Upper lobe of left lung (tissue), 6 donors: Measurements from ENCODE around the gene ITFG2. TPM values are rescaled to one million over a fixed set of nuclear protein-coding genes. Genes with fewer than 3 reads are reported as not detected.
A peak's percentile ranks its signal among the peaks of the same experiment; 100 is the strongest.

Source experiments
- ATAC-seq, 2 donors: fragments of 200-7000 bp; cut with Tn5 transposase; one replicate each; pipeline ENCODE4 v1.9.1; 2022; ENCODE audit warnings: mild to moderate bottlenecking in 2 of 2, moderate library complexity in 2 of 2; ENCODE audit not compliant: low FRiP score in 2 of 2
- DNase-seq, 2 donors: peaks; one replicate each; pipeline ENCODE4 v3.0.0-alpha.2; 2019 to 2020
- H3K27ac ChIP-seq, 4 donors: fragments of 200-600 bp; sonication (generic); one replicate each; pipeline ENCODE4 v1.5.1; 2016 to 2019
- H3K27me3 ChIP-seq, 4 donors: fragments of 200-600 bp; sonication (generic); one replicate each; pipeline ENCODE4 v1.5.1; 2017 to 2019
- H3K36me3 ChIP-seq, 4 donors: fragments of 200-600 bp; sonication (generic); one replicate each; pipeline ENCODE4 v1.5.1; 2016 to 2019
- H3K4me1 ChIP-seq, 4 donors: fragments of 200-600 bp; sonication (generic); one replicate each; pipeline ENCODE4 v1.5.1; 2018 to 2019
- H3K4me3 ChIP-seq, 4 donors: fragments of 200-600 bp; sonication (generic); one replicate each; pipeline ENCODE4 v1.5.1; 2017 to 2019; ENCODE audit warnings: mild to moderate bottlenecking in 2 of 4, moderate library complexity in 1 of 4
- H3K9me3 ChIP-seq, 4 donors: fragments of 200-600 bp; sonication (generic); one replicate each; pipeline ENCODE4 v1.5.1; 2018 to 2019
- EP300 ChIP-seq, 4 donors: sonication (generic); formaldehyde crosslinking; IDR thresholded peaks; one replicate each; pipeline ENCODE4 v1.5.1; 2017; ENCODE audit warnings: antibody characterized with exemption in 4 of 4, control low read depth in 2 of 4
- POLR2A ChIP-seq, 4 donors: fragments of 450-650 bp; IDR thresholded peaks; one replicate each; pipeline ENCODE4 v1.5.1; 2016 to 2017; ENCODE audit warnings: antibody characterized with exemption in 4 of 4, mild to moderate bottlenecking in 2 of 4
- POLR2AphosphoS5 ChIP-seq, 2 donors: sonication (generic); formaldehyde crosslinking; IDR thresholded peaks; one replicate each; pipeline ENCODE4 v1.5.1; 2017; ENCODE audit warnings: antibody characterized with exemption in 2 of 2
- WGBS, 2 donors: methylation state at CpG; one replicate each; pipeline ENCODE4 v1.1.5; 2017 to 2018; 5-methylcytosine and 5-hydroxymethylcytosine counted together
- total RNA-seq, 6 donors: library from RNA; depleted of rRNA in 4 of 6; stranded (reverse); fragments of >200 nt in 4 of 6; gene quantifications; one replicate each; pipeline versions ENCODE4 v1.1.0 to v1.2.1, GENCODE V29; 2016 to 2021
- TF ChIP-seq, protein P1 (sequence below), 6 experiments: fragments of 450-650 bp in 4 of 6; fragments of 200-600 bp in 2 of 6; sonication (generic) in 2 of 6; IDR thresholded peaks; one replicate each; pipeline ENCODE4 v1.5.1; 2016 to 2019; ENCODE audit warnings: antibody characterized with exemption in 6 of 6
- donor health status: DM: no; HTN: no; CAD: no; lungs with moderate emphysema.
- donor health status: DM: no; HTN: yes; CAD: no; lungs with severe emphysema.

ITFG2 gene
- total RNA-seq, 6 donors from 2014 or later = 34.0 to 388 (median 41.0) TPM

DNA sequence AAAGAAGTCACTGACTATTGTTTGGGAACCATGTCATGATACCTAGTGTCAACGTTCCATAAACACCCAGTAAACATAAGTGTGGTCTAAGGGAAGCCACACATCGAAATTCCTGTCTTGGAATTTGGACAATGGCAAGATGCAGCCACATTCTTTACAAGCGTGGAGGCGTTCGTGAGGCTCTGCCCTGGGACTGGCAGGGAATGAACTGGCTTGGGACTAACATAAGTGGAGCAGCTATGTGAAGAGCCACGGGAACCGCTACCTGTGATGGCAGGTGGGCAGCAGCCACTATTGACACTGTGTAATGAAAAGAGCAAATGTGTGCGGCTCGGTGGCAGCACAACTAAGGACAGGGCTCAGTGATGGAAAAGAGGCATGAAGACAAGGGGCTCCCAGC is 32.3 kb downstream of the ITFG2 start:
- Histone ChIP-seq H3K9me3 (no peaks in the 10 kb centered on the region), H3K4me1 (no peaks in the 10 kb centered on the region), H3K27me3 (no peaks in the 10 kb centered on the region), H3K27ac (no peak overlapping the region), H3K36me3 (peaks cover 0 to 22% (median 2%) of the 10 kb centered on the region in 4 donors), H3K4me3 (no peak overlapping the region)
- WGBS, 2 donors = 76 to 84% methylated on average over 9 of the region's 9 CpGs
- TF ChIP-seq POLR2A (IDR thresholded peaks at IDR 0.05) = no peak
- no peak for DNase-seq
- ATAC-seq = no peak

DNA sequence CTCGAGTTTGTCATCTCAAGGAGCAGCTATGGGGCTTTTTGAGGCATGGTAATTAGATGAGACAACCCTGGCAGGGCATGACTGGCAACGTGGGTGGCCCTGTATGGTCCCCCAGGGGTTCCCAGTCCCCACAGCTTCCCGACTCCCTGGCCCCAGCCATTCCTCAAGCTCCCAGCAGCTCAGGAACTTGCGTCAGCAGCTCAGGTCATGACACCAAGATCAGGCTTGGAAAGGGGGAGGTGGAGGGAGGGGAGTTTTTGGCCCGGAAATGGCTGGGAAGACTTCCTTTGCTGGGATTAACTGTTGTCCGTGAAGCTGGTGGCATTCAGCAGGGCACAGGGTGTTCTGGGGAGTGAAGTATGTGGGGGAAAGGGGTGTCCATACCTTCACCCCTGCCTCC is 32.8 kb downstream of the ITFG2 start:
- Histone ChIP-seq H3K36me3 (peaks cover 0 to 22% (median 2%) of the 10 kb centered on the region in 4 donors), H3K4me3 (no peak overlapping the region), H3K27ac (no peak overlapping the region), H3K27me3 (no peaks in the 10 kb centered on the region), H3K4me1 (no peaks in the 10 kb centered on the region), H3K9me3 (no peaks in the 10 kb centered on the region)
- 51% methylated on average over 6 of the region's 6 CpGs for WGBS, 2 donors
- peak in 1 of 2 donors; percentile 21 for ATAC-seq
- DNase-seq = no peak
- TF ChIP-seq, protein P1, sequence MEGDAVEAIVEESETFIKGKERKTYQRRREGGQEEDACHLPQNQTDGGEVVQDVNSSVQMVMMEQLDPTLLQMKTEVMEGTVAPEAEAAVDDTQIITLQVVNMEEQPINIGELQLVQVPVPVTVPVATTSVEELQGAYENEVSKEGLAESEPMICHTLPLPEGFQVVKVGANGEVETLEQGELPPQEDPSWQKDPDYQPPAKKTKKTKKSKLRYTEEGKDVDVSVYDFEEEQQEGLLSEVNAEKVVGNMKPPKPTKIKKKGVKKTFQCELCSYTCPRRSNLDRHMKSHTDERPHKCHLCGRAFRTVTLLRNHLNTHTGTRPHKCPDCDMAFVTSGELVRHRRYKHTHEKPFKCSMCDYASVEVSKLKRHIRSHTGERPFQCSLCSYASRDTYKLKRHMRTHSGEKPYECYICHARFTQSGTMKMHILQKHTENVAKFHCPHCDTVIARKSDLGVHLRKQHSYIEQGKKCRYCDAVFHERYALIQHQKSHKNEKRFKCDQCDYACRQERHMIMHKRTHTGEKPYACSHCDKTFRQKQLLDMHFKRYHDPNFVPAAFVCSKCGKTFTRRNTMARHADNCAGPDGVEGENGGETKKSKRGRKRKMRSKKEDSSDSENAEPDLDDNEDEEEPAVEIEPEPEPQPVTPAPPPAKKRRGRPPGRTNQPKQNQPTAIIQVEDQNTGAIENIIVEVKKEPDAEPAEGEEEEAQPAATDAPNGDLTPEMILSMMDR (IDR thresholded peaks at IDR 0.05) = no peak
- TF ChIP-seq POLR2AphosphoS5 (IDR thresholded peaks at IDR 0.05) (no peak), EP300 (IDR thresholded peaks at IDR 0.05) (no peak), POLR2A (IDR thresholded peaks at IDR 0.05) (no peak)

DNA sequence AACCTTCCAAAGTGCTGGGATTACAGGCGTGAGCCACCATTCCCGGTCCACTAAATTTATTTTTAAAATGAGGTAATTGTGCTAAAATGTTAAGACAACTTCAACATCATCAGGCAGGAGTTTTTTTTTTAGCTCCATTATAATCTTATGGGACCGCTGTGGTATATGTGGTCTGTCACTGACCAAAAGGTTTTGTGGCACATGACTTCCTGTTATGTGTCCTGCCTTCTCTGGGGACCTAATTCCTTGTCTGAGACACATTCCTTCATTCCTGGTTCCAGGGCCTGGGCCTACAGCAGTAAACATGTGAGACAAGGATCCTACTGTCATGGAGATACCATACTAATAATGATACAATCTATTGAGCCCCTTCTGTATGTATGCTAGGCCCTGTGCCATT is 39.5 kb downstream of the ITFG2 start:
- no peaks in the 10 kb centered on the region for H3K9me3 ChIP-seq
- H3K36me3 ChIP-seq = no peaks in the 10 kb centered on the region
- WGBS, 2 donors = 82 to 94% methylated on average over 3 of the region's 3 CpGs
- TF ChIP-seq, protein P1 (IDR thresholded peaks at IDR 0.05) = no peak
- TF ChIP-seq POLR2A (IDR thresholded peaks at IDR 0.05) = no peak
- no peak for TF ChIP-seq EP300 (IDR thresholded peaks at IDR 0.05)
- no peak for TF ChIP-seq POLR2AphosphoS5 (IDR thresholded peaks at IDR 0.05)
- ATAC-seq = no peak
- no peak for DNase-seq
- no peaks in the 10 kb centered on the region for H3K27me3 ChIP-seq
- peaks cover 0 to 3% (median 0%) of the 10 kb centered on the region in 4 donors for H3K4me1 ChIP-seq
- H3K27ac ChIP-seq = no peak overlapping the region
- no peak overlapping the region for H3K4me3 ChIP-seq

DNA sequence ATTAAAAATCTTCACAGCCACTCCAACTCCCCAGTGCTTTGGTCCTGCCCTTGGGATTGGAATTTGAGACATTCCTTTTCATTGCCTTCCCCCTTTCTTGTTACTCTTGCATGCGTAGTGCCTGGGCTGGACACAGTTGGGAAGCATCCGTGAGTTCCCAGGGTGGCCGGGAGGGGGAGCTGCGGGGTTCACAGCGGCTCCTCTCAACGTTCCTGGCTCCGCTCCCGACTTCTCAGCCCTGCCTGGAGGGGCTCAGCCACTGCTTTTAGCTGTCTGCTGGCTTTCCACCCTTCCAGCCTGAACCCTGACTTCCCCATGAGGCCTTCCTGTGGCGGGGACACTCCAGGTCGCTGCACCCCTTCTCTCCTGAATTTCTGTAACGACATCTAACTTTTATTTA is 41.2 kb downstream of the ITFG2 start:
- Histone ChIP-seq H3K27me3 (no peaks in the 10 kb centered on the region), H3K27ac (no peak overlapping the region), H3K4me3 (no peak overlapping the region), H3K36me3 (peaks cover 0 to 14% (median 2%) of the 10 kb centered on the region in 4 donors), H3K4me1 (peaks cover 0 to 3% (median 0%) of the 10 kb centered on the region in 4 donors), H3K9me3 (no peaks in the 10 kb centered on the region)
- DNase-seq (peak; percentile 73 to 86), ATAC-seq (peak; percentile 86 to 89)
- TF ChIP-seq, protein P1 (IDR thresholded peaks at IDR 0.05) = peak; percentile 66 to 78 (median 74)
- TF ChIP-seq EP300 (IDR thresholded peaks at IDR 0.05) = no peak
- WGBS, 2 donors = 20 to 22% methylated on average over 11 of the region's 11 CpGs

GRCh38 chr12:2854669-2855453 is 42.4 kb downstream of the ITFG2 start:
- DNase-seq (no peak), ATAC-seq (no peak)
- Histone ChIP-seq H3K27me3 (no peaks in the 10 kb centered on the region), H3K36me3 (peaks cover 0 to 14% (median 2%) of the 10 kb centered on the region in 4 donors), H3K27ac (no peak overlapping the region), H3K4me3 (no peak overlapping the region), H3K4me1 (peaks cover 0 to 3% (median 0%) of the 10 kb centered on the region in 4 donors), H3K9me3 (no peaks in the 10 kb centered on the region)
- TF ChIP-seq POLR2AphosphoS5 (IDR thresholded peaks at IDR 0.05) (no peak), EP300 (IDR thresholded peaks at IDR 0.05) (no peak), POLR2A (IDR thresholded peaks at IDR 0.05) (no peak)
- TF ChIP-seq, protein P1 (IDR thresholded peaks at IDR 0.05) = no peak
- WGBS, 2 donors = 91% methylated on average over 21 to 25 of the region's 25 CpGs
